NB4 (cell line): ENCODE results near the gene HYKK.

Experiments
- POLR2A ChIP-seq: IDR thresholded peaks from 2 replicates; pipeline ENCODE4 v1.6.1; 2011; ENCODE audit warnings: mild to moderate bottlenecking; ENCODE audit not compliant: insufficient read length; ENCODE audit errors: extremely low read depth
- TF ChIP-seq, protein P1 (sequence below): IDR thresholded peaks from one replicate; pipeline ENCODE4 v1.5.1; 2012; ENCODE audit warnings: low read depth, low read length

DNA sequence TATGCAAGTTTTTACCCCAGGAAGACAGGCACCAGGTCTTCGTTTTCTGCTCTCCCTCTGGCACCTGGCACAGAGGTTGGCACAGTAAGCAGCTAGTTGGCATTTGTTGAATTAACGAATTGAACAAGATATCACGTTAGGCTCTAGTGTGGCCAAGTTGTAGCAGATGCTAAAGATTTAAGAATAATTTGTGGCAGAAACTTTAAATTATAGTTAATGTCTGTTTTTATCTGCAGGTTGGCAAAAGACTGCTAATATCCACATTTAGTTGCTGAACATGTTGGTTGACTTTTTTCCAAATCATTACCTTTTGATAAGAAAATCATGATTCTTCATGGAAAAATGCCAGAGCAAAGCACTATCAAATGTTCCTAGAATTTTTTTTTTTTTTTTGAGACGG, 66.0 kb downstream of the HYKK start:
- TF ChIP-seq POLR2A, result no peak
- TF ChIP-seq, protein P1, sequence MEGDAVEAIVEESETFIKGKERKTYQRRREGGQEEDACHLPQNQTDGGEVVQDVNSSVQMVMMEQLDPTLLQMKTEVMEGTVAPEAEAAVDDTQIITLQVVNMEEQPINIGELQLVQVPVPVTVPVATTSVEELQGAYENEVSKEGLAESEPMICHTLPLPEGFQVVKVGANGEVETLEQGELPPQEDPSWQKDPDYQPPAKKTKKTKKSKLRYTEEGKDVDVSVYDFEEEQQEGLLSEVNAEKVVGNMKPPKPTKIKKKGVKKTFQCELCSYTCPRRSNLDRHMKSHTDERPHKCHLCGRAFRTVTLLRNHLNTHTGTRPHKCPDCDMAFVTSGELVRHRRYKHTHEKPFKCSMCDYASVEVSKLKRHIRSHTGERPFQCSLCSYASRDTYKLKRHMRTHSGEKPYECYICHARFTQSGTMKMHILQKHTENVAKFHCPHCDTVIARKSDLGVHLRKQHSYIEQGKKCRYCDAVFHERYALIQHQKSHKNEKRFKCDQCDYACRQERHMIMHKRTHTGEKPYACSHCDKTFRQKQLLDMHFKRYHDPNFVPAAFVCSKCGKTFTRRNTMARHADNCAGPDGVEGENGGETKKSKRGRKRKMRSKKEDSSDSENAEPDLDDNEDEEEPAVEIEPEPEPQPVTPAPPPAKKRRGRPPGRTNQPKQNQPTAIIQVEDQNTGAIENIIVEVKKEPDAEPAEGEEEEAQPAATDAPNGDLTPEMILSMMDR, result no peak
